CD14-positive monocyte (primary cell): ENCODE results near the gene CPAMD8. TPM values are rescaled to one million over a fixed set of nuclear protein-coding genes. Genes with fewer than 3 reads are reported as not detected.

Experiments
- DNase-seq, 3 donors: peaks; one replicate each; pipeline ENCODE4 v3.0.0-alpha.2; 2011 to 2022
- H2AFZ ChIP-seq: 2 replicates; pipeline ENCODE4 v1.6.0; 2012; ENCODE audit warnings: mild to moderate bottlenecking, low read depth, low read length, inconsistent platforms; ENCODE audit not compliant: insufficient read depth, poor library complexity, severe bottlenecking
- H3K27ac ChIP-seq, 2 donors: 1 replicate in 1 of 2; 2 replicates in 1 of 2; pipeline ENCODE4 v1.5.1; 2012 to 2013; ENCODE audit warnings: low read length in 2 of 2, control low read depth in 1 of 2, inconsistent platforms in 1 of 2, low read depth in 1 of 2, mild to moderate bottlenecking in 1 of 2
- H3K27me3 ChIP-seq, 2 donors: one replicate each; pipeline versions ENCODE4 v1.6.0 to v1.6.1; 2011 to 2013; ENCODE audit warnings: low read length in 2 of 2; ENCODE audit not compliant: control insufficient read depth in 2 of 2, insufficient read depth in 2 of 2
- H3K36me3 ChIP-seq, 2 donors: replicated peaks in 1 of 2; 1 replicate in 1 of 2; 2 replicates in 1 of 2; pipeline versions ENCODE4 v1.5.1 to v1.6.1; 2012 to 2013; ENCODE audit warnings: low read length in 2 of 2, control low read depth in 1 of 2, inconsistent platforms in 1 of 2, mild to moderate bottlenecking in 1 of 2; ENCODE audit not compliant: insufficient read depth in 2 of 2, control insufficient read depth in 1 of 2
- H3K4me1 ChIP-seq, 2 donors: 1 replicate in 1 of 2; 2 replicates in 1 of 2; pipeline versions ENCODE4 v1.5.1 to v1.6.1; 2012 to 2013; ENCODE audit warnings: low read length in 2 of 2, control low read depth in 1 of 2, inconsistent platforms in 1 of 2, mild to moderate bottlenecking in 1 of 2, moderate library complexity in 1 of 2; ENCODE audit not compliant: insufficient read depth in 2 of 2, control insufficient read depth in 1 of 2
- H3K4me2 ChIP-seq: replicated peaks from 2 replicates; pipeline ENCODE3; 2012; ENCODE audit warnings: low read length, moderate library complexity, mild to moderate bottlenecking; ENCODE audit not compliant: poor library complexity, severe bottlenecking; ENCODE audit errors: extremely low read depth
- H3K4me3 ChIP-seq, 3 experiments: fragments of 200-600 bp in 1 of 3; sonication (generic) in 1 of 3; replicated peaks in 1 of 3; 1 replicate in 2 of 3; 2 replicates in 1 of 3; pipeline ENCODE4 v1.5.1; 2011 to 2013; ENCODE audit warnings: low read length in 3 of 3, mild to moderate bottlenecking in 3 of 3, control low read depth in 2 of 3, low read depth in 2 of 3, inconsistent platforms in 1 of 3, moderate library complexity in 1 of 3
- H3K79me2 ChIP-seq: 2 replicates; pipeline ENCODE4 v1.6.0; 2012; ENCODE audit warnings: mild to moderate bottlenecking, control low read depth, inconsistent platforms, low read length, moderate library complexity; ENCODE audit not compliant: insufficient read depth
- H3K9ac ChIP-seq: 2 replicates; pipeline ENCODE4 v1.6.0; 2017; ENCODE audit warnings: low read length, mild to moderate bottlenecking; ENCODE audit not compliant: insufficient read depth, poor library complexity, severe bottlenecking
- H3K9me3 ChIP-seq, 2 donors: replicated peaks in 1 of 2; 1 replicate in 1 of 2; 2 replicates in 1 of 2; pipeline versions ENCODE4 v1.5.1 to v1.6.1; 2012 to 2013; ENCODE audit warnings: low read length in 2 of 2, control low read depth in 1 of 2; ENCODE audit not compliant: control insufficient read depth in 1 of 2, insufficient read depth in 1 of 2
- H4K20me1 ChIP-seq: 2 replicates; pipeline ENCODE4 v1.6.0; 2012; ENCODE audit warnings: mild to moderate bottlenecking, low read length, control low read depth, moderate library complexity; ENCODE audit not compliant: insufficient read depth
- H3K27ac Mint-ChIP-seq, 7 donors: one replicate each; pipeline ENCODE4 v1.8.0; 2020; ENCODE audit warnings: mild to moderate bottlenecking in 7 of 7, mixed read lengths in 7 of 7, moderate library complexity in 6 of 7, inconsistent platforms in 2 of 7
- H3K27me3 Mint-ChIP-seq, 3 donors: one replicate each; pipeline ENCODE4 v1.8.0; 2021 to 2022; ENCODE audit warnings: low read depth in 3 of 3, mild to moderate bottlenecking in 3 of 3, mixed read lengths in 3 of 3, moderate library complexity in 3 of 3, inconsistent platforms in 1 of 3
- H3K36me3 Mint-ChIP-seq, 2 donors: one replicate each; pipeline ENCODE4 v1.8.0; 2020; ENCODE audit warnings: mixed read lengths in 2 of 2, inconsistent platforms in 1 of 2, mild to moderate bottlenecking in 1 of 2
- H3K4me1 Mint-ChIP-seq: one replicate; pipeline ENCODE4 v1.8.0; 2020; ENCODE audit warnings: mild to moderate bottlenecking, mixed read lengths
- H3K4me3 Mint-ChIP-seq, 2 donors: one replicate each; pipeline ENCODE4 v1.8.0; 2020; ENCODE audit warnings: mild to moderate bottlenecking in 2 of 2, mixed read lengths in 2 of 2, moderate library complexity in 1 of 2
- H3K9me3 Mint-ChIP-seq, 7 donors: one replicate each; pipeline ENCODE4 v1.8.0; 2020 to 2022; ENCODE audit warnings: mixed read lengths in 7 of 7, mild to moderate bottlenecking in 6 of 7, moderate library complexity in 6 of 7, inconsistent platforms in 2 of 7
- WGBS: methylation state at CpG from one replicate; pipeline ENCODE4 v1.1.5; 2013; ENCODE audit warnings: missing lambda C conversion rate; ENCODE audit not compliant: insufficient coverage; 5-methylcytosine and 5-hydroxymethylcytosine counted together
- intact Hi-C, 2 donors: fragments of 100-400 bp; cut with micrococcal nuclease; formaldehyde crosslinking; loops; one replicate each; pipeline versions ENCODE4 v1.15.0 to v1.15.1; 2023
- polyA plus RNA-seq, 3 donors: library from polyadenylated mRNA; depleted of rRNA in 1 of 3; unstranded in 2 of 3; stranded (reverse) in 1 of 3; fragments of 300-500 nt in 2 of 3; fragments of >200 nt in 1 of 3; fragmentation: Illumina TruSeq in 2 of 3; gene quantifications; 1 replicate in 2 of 3; 2 replicates in 1 of 3; pipeline ENCODE4 v1.2.3, GENCODE V29; 2012 to 2021
- TF ChIP-seq, protein P1 (sequence below): fragments of 200-600 bp; IDR thresholded peaks from one replicate; pipeline ENCODE4 v1.8.0; 2022; ENCODE audit warnings: antibody characterized with exemption, mild to moderate bottlenecking

Gene CPAMD8
- polyA plus RNA-seq, 3 donors = 5.1 to 53.4 (median 5.4) TPM

DNA sequence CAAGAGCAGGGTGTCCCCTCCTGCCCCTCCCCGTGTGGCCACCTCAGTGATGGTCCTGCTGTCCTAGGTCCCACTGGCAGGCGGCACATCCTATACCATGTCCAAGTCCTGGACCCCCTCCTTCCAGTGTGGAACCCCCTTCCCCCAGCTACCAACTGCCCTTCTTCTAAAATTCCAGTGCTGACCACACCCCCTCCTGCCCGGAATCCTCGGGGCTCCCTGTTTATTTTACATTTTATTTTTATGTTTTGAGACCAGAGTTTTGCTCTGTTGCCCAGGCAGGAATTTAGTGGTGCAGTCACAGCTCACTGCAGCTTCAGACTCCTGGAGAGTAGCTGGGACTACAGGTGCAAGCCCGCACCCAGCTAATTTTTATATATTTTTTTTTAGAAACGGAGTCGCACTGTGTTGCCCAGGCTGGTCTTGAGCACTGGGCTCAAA, 945 bp upstream of the CPAMD8 start:
- H3K9me3 Mint-ChIP-seq = peaks cover 8 to 23% (median 15%) of the 10 kb centered on the region in 7 donors
- Histone ChIP-seq H3K9me3 (peaks cover 0 to 13% of the 10 kb centered on the region in 2 donors), H3K9ac (no peak overlapping the region), H3K27ac (no peak overlapping the region), H3K27me3 (peaks cover 13 to 37% of the 10 kb centered on the region in 2 donors), H3K36me3 (no peaks in the 10 kb centered on the region), H3K4me1 (peaks cover 22 to 41% of the 10 kb centered on the region in 2 donors), H3K79me2 (no peaks in the 10 kb centered on the region), H3K4me3 (no peak overlapping the region), H4K20me1 (no peaks in the 10 kb centered on the region), H3K4me2 (no peak overlapping the region), H2AFZ (no peak overlapping the region)
- intact Hi-C loops = no loop called here
- no peak for DNase-seq
- TF ChIP-seq, protein P1, sequence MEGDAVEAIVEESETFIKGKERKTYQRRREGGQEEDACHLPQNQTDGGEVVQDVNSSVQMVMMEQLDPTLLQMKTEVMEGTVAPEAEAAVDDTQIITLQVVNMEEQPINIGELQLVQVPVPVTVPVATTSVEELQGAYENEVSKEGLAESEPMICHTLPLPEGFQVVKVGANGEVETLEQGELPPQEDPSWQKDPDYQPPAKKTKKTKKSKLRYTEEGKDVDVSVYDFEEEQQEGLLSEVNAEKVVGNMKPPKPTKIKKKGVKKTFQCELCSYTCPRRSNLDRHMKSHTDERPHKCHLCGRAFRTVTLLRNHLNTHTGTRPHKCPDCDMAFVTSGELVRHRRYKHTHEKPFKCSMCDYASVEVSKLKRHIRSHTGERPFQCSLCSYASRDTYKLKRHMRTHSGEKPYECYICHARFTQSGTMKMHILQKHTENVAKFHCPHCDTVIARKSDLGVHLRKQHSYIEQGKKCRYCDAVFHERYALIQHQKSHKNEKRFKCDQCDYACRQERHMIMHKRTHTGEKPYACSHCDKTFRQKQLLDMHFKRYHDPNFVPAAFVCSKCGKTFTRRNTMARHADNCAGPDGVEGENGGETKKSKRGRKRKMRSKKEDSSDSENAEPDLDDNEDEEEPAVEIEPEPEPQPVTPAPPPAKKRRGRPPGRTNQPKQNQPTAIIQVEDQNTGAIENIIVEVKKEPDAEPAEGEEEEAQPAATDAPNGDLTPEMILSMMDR = no peak
- WGBS = 79% methylated on average over 4 of the region's 7 CpGs
- peak overlapping the region in 1 of 2 donors; percentile 70 for H3K4me3 Mint-ChIP-seq
- H3K4me1 Mint-ChIP-seq = peaks cover 33% of the 10 kb centered on the region
- peak overlapping the region in 1 of 7 donors; percentile 14 for H3K27ac Mint-ChIP-seq
- H3K27me3 Mint-ChIP-seq = peaks cover 55 to 56% (median 55%) of the 10 kb centered on the region in 3 donors
- H3K36me3 Mint-ChIP-seq = peaks cover 15% of the 10 kb centered on the region in 2 donors

DNA sequence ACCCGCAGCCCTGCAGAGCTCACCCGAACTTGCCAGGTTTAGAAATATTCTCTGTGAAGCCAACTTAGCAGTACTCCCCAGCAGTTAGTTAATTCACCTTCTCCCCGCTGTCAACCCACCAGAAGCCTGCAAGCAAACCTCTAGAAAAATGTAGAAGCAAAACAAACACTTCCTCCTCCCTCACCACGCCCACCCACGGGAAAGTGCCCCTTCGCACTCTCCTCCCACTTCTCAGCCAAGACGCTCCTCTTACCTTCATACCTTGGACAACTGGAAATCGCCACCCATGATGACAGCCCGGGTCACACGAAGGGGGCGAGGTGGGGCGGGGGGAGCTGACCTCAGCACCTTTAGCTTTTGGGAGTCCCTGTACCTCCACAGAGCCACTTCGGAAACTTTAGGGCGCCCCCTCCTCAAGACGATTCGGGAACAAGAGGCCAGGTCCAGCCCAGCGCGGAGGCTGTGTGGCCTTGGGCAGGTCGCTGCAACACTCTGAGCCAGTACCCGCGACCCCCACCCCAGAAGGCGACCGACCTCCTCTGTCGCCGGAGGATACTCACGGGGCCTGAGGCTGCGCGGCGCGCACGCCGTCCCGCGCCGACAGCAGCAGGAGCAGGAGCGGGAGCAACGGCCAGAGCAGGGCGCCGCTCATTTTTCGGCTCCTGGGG, 485 bp downstream of the CPAMD8 start:
- peaks cover 15% of the 10 kb centered on the region in 2 donors for H3K36me3 Mint-ChIP-seq
- peak overlapping the region; percentile 17 to 76 (median 49) for H3K4me3 ChIP-seq
- 1% methylated on average over 33 of the region's 40 CpGs for WGBS
- peaks cover 33 to 48% of the 10 kb centered on the region in 2 donors for H3K4me1 ChIP-seq
- H3K79me2 ChIP-seq = no peaks in the 10 kb centered on the region
- H3K27ac Mint-ChIP-seq = peak overlapping the region in 4 of 7 donors; percentile 10 to 71 (median 48)
- H3K4me2 ChIP-seq = peak overlapping the region; percentile 95
- peaks cover 44 to 53% (median 46%) of the 10 kb centered on the region in 3 donors for H3K27me3 Mint-ChIP-seq
- peak overlapping the region; percentile 75 for H2AFZ ChIP-seq
- H3K27me3 ChIP-seq = peaks cover 13 to 33% of the 10 kb centered on the region in 2 donors
- H3K9ac ChIP-seq = peak overlapping the region; percentile 21
- peaks cover 0 to 13% of the 10 kb centered on the region in 2 donors for H3K9me3 ChIP-seq
- no peak overlapping the region for H3K27ac ChIP-seq
- peaks cover 8 to 22% (median 15%) of the 10 kb centered on the region in 7 donors for H3K9me3 Mint-ChIP-seq
- peaks cover 41% of the 10 kb centered on the region for H3K4me1 Mint-ChIP-seq
- no peaks in the 10 kb centered on the region for H4K20me1 ChIP-seq
- peak; percentile 44 to 50 (median 48) for DNase-seq
- no peaks in the 10 kb centered on the region for H3K36me3 ChIP-seq
- TF ChIP-seq, protein P1 = no peak
- intact Hi-C loops = no loop called here
- peak overlapping the region; percentile 83 to 96 for H3K4me3 Mint-ChIP-seq
